Measurements from ENCODE around the gene SAG. TPM values are rescaled to one million over a fixed set of nuclear protein-coding genes. Genes with fewer than 3 reads are reported as not detected.

The SAG gene
- total and polyA plus RNA-seq, 2 of the 13 experiments (the other 11 are each of a cell fraction or from before 2014, with no cell fraction given), result not detected

DNA sequence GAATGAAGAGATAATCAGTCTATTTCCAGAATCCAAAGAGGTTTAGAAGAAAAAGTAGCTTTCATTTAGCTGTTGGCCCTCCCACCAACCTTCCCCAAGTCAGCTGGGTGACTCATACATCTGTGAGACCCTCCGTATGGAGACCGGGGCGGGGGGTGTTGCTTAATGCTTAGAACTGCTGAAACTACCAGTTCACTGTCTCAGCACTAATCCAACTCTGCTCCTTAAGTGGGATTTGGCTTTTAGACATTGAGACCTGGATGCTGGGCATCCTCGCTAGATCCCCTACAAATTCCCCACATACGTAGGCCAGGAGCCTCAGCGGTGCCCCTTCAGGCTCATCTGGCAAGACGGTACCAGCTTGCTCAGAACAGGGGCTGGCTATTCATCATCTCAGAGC, at the start of gene SAG (continued):
- TF ChIP-seq, protein P1, sequence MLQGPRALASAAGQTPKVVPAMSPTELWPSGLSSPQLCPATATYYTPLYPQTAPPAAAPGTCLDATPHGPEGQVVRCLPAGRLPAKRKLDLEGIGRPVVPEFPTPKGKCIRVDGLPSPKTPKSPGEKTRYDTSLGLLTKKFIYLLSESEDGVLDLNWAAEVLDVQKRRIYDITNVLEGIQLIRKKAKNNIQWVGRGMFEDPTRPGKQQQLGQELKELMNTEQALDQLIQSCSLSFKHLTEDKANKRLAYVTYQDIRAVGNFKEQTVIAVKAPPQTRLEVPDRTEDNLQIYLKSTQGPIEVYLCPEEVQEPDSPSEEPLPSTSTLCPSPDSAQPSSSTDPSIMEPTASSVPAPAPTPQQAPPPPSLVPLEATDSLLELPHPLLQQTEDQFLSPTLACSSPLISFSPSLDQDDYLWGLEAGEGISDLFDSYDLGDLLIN (CRISPR knock-in tag; IDR thresholded peaks at IDR 0.05; ENCODE audit: borderline replicate concordance), result no peak
- TF ChIP-seq, protein P2, sequence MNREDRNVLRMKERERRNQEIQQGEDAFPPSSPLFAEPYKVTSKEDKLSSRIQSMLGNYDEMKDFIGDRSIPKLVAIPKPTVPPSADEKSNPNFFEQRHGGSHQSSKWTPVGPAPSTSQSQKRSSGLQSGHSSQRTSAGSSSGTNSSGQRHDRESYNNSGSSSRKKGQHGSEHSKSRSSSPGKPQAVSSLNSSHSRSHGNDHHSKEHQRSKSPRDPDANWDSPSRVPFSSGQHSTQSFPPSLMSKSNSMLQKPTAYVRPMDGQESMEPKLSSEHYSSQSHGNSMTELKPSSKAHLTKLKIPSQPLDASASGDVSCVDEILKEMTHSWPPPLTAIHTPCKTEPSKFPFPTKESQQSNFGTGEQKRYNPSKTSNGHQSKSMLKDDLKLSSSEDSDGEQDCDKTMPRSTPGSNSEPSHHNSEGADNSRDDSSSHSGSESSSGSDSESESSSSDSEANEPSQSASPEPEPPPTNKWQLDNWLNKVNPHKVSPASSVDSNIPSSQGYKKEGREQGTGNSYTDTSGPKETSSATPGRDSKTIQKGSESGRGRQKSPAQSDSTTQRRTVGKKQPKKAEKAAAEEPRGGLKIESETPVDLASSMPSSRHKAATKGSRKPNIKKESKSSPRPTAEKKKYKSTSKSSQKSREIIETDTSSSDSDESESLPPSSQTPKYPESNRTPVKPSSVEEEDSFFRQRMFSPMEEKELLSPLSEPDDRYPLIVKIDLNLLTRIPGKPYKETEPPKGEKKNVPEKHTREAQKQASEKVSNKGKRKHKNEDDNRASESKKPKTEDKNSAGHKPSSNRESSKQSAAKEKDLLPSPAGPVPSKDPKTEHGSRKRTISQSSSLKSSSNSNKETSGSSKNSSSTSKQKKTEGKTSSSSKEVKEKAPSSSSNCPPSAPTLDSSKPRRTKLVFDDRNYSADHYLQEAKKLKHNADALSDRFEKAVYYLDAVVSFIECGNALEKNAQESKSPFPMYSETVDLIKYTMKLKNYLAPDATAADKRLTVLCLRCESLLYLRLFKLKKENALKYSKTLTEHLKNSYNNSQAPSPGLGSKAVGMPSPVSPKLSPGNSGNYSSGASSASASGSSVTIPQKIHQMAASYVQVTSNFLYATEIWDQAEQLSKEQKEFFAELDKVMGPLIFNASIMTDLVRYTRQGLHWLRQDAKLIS (CRISPR knock-in tag; IDR thresholded peaks at IDR 0.05), result no peak
- no peak for TF ChIP-seq ZNF83 (CRISPR knock-in tag; IDR thresholded peaks at IDR 0.05; ENCODE audit: borderline replicate concordance)
- no peak for TF ChIP-seq NFATC3 (CRISPR knock-in tag; IDR thresholded peaks at IDR 0.05)
- no peak for TF ChIP-seq TAF1 (CRISPR knock-in tag; IDR thresholded peaks at IDR 0.05)
- TF ChIP-seq NCOR1 (IDR thresholded peaks at IDR 0.05; ENCODE audit: borderline replicate concordance, low read length), result no peak
- no peak for TF ChIP-seq KDM6A (CRISPR knock-in tag; IDR thresholded peaks at IDR 0.05; ENCODE audit: low read depth)

DNA sequence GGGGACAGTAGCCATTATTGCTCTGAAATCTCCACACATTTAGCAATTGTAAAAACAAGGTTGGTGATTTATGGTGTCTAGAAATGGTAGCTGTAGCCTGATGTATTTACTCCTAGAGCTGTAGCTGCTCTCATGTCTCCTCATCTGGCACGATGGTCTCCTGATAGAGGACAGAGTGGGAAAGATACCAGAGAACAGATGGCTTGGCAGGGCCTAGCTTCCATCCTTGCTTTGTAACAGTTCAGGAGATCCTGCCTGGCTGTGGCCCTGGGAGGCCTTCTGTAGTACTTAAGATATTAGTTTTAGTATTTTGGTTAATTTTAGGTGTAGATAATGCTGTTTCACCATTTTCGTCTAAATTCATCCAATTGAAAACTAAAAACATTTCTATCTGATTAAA, 49.4 kb upstream of the SAG start:
- H4K20me1 ChIP-seq (ENCODE audit: insufficient read depth, low read length), result no peaks in the 10 kb centered on the region

More for the DNA sequence above, 49.4 kb upstream of the SAG start:
- ATAC-seq (no peak), FAIRE-seq (no peak), DNase-seq (ENCODE audit: low spot score) (no peak)
- H2AFZ ChIP-seq (ENCODE audit: low read length), result no peak overlapping the region
- 88% methylated on average over 2 of the region's 2 CpGs for WGBS (ENCODE audit: low lambda C conversion rate)
- BruUV-seq (replicated peaks), result no TSS peak
- no peak overlapping the region for H3K4me3 ChIP-seq (replicated peaks in 1 of 3; ENCODE audit: insufficient read depth in 1 of 3, low read depth in 2 of 3, low read length in 3 of 3)
- ChIA-PET POLR2A (no interaction called here), CTCF (ENCODE audit: low intra/inter-chr PET ratio, low total read pairs) (no interaction called here)
- TF ChIP-seq KLF9 (CRISPR knock-in tag; IDR thresholded peaks at IDR 0.05; ENCODE audit: low read depth) (no peak), NRL (CRISPR knock-in tag; IDR thresholded peaks at IDR 0.05; ENCODE audit: borderline replicate concordance) (no peak), SMARCC2 (IDR thresholded peaks at IDR 0.05) (no peak), ZSCAN25 (CRISPR knock-in tag; IDR thresholded peaks at IDR 0.05) (no peak), CENPX (CRISPR knock-in tag; IDR thresholded peaks at IDR 0.05) (no peak), ZNF180 (CRISPR knock-in tag; IDR thresholded peaks at IDR 0.05; ENCODE audit: borderline replicate concordance, low read depth) (no peak), POLR2G (IDR thresholded peaks at IDR 0.05; ENCODE audit: low read depth, low read length) (no peak), SRSF1 (optimal IDR thresholded peaks at IDR 0.05; ENCODE audit: low read depth, low read length) (no peak), GPN1 (CRISPR knock-in tag; IDR thresholded peaks at IDR 0.05; ENCODE audit: borderline replicate concordance) (no peak)
- H3K36me3 ChIP-seq (replicated peaks in 1 of 2; ENCODE audit: control insufficient read depth in 1 of 2, insufficient read depth in 2 of 2, low read length in 2 of 2), result peaks cover 42 to 73% of the 10 kb centered on the region in 2 experiments
- intact Hi-C loops (cut with micrococcal nuclease; ENCODE audit: unreplicated experiment), result loop anchor here (10.0 kb wide), 1 partner anchor 97 kb away; the partner anchor contains the start of gene DGKD
- H3K79me2 ChIP-seq (ENCODE audit: insufficient read depth, low read length), result peaks cover 39% of the 10 kb centered on the region
- H3K27me3 ChIP-seq (ENCODE audit: control insufficient read depth in 1 of 2, insufficient read depth in 2 of 2, low read length in 2 of 2), result no peaks in the 10 kb centered on the region
- no peaks in the 10 kb centered on the region for H3K9me3 ChIP-seq (ENCODE audit: low read length)
- peaks cover 25% of the 10 kb centered on the region for H3K4me1 ChIP-seq (ENCODE audit: insufficient read depth, low read length)
- H3K9ac ChIP-seq (ENCODE audit: insufficient read depth, low read depth, low read length), result no peak overlapping the region
- in situ Hi-C loops (cut with HindIII; ENCODE audit: extremely low pct_ligation_motif_present, low pct_unique_long_range_greater_than_20kb), result no loop called here
- no peak overlapping the region for H3K4me2 ChIP-seq (ENCODE audit: low read depth, low read length)
- H3K27ac ChIP-seq (ENCODE audit: extremely low read length, insufficient read depth, low read length), result no peak overlapping the region
